ENCODE data around the gene ZBTB43. TPM values are rescaled to one million over a fixed set of nuclear protein-coding genes. Genes with fewer than 3 reads are reported as not detected.
A peak's percentile ranks its signal among the peaks of the same experiment; 100 is the strongest.

The ZBTB43 gene
- total RNA-seq, 2 experiments from 2014 or later, result 14.3 to 21.1 TPM

DNA sequence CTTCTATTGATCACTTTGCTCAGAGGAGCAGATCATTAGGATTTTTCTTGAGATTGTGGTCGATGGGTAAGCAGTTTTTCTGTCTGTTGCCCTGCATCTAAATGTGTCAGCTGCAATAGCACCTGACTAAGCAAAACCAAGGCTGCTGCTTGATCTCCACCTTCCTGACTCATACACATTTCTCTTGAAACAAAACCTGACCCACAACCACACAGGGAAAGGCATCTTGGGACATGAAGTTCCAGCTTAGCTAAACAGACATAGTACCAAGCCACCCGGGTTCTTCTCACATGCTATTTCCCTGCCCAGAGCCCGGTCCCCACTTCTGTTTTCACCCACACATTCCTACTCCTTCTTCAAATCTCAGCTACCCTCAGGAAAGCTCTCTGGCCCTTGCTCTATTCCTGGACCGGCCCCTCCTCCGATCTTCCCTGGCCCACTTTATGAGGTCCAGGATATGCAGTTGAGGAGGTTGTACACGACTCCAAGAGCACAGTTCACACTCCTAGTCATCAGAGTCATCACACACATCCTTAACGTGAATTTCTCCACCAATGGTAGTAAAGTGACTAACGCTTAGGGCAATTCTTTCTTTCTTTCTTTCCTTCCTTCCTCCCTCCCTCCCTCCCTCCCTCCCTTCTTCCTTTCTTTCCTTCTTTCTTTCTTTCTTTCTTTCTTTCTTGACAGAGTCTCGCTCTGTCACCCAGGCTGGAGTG, 16.0 kb upstream of the ZBTB43 start:
- intact Hi-C loops (cut with micrococcal nuclease), result no loop called here
- Mint-ChIP-seq H3K27ac (no peak overlapping the region), H3K4me1 (ENCODE audit: low read depth) (no peaks in the 10 kb centered on the region), H3K36me3 (ENCODE audit: low read depth) (no peaks in the 10 kb centered on the region), H3K4me3 (no peak overlapping the region), H3K27me3 (peaks cover 24% of the 10 kb centered on the region), H3K9me3 (no peaks in the 10 kb centered on the region)
- TF ChIP-seq, protein P1, sequence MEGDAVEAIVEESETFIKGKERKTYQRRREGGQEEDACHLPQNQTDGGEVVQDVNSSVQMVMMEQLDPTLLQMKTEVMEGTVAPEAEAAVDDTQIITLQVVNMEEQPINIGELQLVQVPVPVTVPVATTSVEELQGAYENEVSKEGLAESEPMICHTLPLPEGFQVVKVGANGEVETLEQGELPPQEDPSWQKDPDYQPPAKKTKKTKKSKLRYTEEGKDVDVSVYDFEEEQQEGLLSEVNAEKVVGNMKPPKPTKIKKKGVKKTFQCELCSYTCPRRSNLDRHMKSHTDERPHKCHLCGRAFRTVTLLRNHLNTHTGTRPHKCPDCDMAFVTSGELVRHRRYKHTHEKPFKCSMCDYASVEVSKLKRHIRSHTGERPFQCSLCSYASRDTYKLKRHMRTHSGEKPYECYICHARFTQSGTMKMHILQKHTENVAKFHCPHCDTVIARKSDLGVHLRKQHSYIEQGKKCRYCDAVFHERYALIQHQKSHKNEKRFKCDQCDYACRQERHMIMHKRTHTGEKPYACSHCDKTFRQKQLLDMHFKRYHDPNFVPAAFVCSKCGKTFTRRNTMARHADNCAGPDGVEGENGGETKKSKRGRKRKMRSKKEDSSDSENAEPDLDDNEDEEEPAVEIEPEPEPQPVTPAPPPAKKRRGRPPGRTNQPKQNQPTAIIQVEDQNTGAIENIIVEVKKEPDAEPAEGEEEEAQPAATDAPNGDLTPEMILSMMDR (IDR thresholded peaks at IDR 0.05), result no peak
- ATAC-seq, result peak; percentile 60
- ChIA-PET POLR2A (interaction anchor here (1.2 kb wide), 1 partner anchor 82 kb away, joined by 3 read pairs; no protein-coding TSS in a partner anchor), CTCF (interaction anchor here (1.1 to 5.8 kb wide), 3 partner anchors 11 to 98 kb away, joined by 3 to 37 read pairs (median 7); no protein-coding TSS in a partner anchor)
- DNase-seq, result peak; percentile 16

DNA sequence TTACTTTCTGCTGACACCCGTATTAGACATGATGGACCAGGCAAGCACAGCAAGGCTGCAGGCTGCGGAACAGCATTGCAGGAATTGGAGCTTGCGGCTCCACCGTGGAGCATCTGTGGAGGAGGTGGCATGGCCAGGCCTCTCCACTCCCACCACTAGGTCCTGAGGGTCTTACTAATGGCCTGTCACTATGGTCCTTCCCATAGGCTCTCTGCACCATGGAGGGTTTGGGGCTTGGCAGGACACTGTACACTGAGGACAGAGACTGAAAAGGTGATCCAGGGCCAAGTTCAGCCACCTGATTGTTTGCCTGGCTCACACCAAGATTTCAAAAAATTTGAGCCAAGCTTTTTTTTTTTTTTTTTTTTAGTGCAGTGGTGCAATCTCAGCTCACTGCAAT, 14.3 kb upstream of the ZBTB43 start:
- ATAC-seq, result no peak
- CTCF ChIA-PET, result interaction anchor here (1.4 to 5.8 kb wide), 2 partner anchors 9 to 85 kb away, joined by 5 to 37 read pairs; no protein-coding TSS in a partner anchor
- POLR2A ChIA-PET, result no interaction called here
- no peak for DNase-seq
- Mint-ChIP-seq H3K9me3 (no peaks in the 10 kb centered on the region), H3K4me1 (ENCODE audit: low read depth) (no peaks in the 10 kb centered on the region), H3K36me3 (ENCODE audit: low read depth) (no peaks in the 10 kb centered on the region), H3K27ac (no peak overlapping the region), H3K4me3 (no peak overlapping the region), H3K27me3 (peaks cover 18% of the 10 kb centered on the region)
- TF ChIP-seq, protein P1 (IDR thresholded peaks at IDR 0.05), result no peak
- intact Hi-C loops (cut with micrococcal nuclease), result no loop called here

DNA sequence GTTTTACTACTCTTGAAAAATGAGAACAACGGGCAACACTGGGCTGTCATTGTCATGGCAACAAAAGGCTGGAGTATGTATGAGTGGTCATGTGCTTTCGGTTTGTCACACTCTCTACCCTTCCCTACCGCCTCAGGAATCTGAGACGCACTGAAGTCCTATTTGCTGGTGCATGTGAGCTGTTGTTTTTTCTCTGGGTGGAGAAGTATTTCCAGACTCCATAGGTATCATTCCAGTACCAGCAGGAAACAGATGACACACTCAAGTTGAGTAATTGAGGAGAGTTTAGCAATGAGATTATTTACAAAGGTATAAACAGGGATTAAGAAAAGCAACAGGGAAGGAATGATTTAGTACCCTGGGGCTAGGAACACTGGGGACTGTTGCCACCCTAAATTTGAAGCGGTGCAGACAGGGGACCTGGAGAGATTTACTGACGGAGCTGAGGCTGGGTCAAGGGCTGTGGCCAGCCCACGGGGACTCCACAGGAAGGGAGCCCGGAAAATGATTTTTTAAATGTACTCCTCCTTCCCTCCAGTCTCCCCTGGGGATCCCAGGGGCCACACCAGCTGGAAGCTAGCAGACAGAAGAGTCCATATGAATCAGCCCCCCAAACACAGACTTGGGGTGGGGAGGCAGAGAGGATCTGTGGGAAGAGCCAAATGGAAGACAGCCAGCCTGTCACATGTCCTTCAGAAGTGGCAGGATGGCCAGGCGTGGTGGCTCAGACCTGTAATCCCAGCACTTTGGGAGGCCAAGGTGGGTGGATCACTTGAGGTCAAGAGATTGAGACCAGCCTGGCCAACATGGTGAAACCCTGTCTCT, 13.2 kb upstream of the ZBTB43 start:
- Mint-ChIP-seq H3K4me3 (no peak overlapping the region), H3K9me3 (no peaks in the 10 kb centered on the region), H3K4me1 (ENCODE audit: low read depth) (no peaks in the 10 kb centered on the region), H3K27me3 (peaks cover 15% of the 10 kb centered on the region), H3K36me3 (ENCODE audit: low read depth) (no peaks in the 10 kb centered on the region), H3K27ac (no peak overlapping the region)
- ChIA-PET CTCF (interaction anchor here (1.0 to 5.8 kb wide), 3 partner anchors 10 to 89 kb away, joined by 3 to 37 read pairs (median 4); no protein-coding TSS in a partner anchor), POLR2A (no interaction called here)
- TF ChIP-seq, protein P1 (IDR thresholded peaks at IDR 0.05), result no peak
- intact Hi-C loops (cut with micrococcal nuclease), result no loop called here
- ATAC-seq, result no peak
- no peak for DNase-seq

DNA sequence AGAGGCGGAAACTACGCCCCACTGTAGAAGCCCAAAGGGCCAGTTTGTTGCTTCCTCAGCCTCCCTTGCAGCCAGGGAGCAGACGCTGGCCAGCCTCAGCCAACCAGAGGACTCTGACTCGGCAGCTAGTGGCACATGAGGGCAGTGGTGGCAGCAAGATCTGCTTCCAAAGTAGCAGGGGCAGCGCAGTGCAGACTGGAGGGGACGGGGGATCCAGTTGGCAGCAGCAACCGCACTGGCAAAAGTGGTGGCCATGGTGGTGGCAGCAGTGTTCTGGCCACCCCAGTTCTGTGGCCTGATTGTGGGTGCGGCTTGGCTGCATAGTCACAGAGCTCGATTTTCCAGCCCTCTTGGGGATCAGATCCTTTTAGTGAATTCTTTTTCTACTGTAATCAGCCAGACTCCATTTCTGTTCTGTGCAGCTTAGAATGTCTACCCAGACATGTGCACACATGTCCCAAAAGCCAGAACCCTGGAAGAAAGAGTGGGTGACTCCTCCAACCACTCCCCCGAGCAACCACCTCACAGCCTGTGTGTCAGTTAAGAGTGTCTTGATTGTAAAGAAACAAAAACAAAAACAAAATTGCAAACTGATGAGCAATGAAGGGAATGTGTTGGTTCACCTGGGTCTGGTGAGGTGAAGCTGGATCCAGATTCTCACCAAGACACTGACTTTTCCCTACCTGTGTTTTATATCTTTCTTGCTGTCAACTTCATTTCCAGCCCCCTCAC, 11.0 kb upstream of the ZBTB43 start:
- Mint-ChIP-seq H3K4me1 (ENCODE audit: low read depth) (no peaks in the 10 kb centered on the region), H3K36me3 (ENCODE audit: low read depth) (no peaks in the 10 kb centered on the region), H3K4me3 (no peak overlapping the region), H3K9me3 (no peaks in the 10 kb centered on the region), H3K27ac (no peak overlapping the region), H3K27me3 (peaks cover 8% of the 10 kb centered on the region)
- ChIA-PET CTCF (interaction anchor here (1.7 to 1.8 kb wide), 2 partner anchors 12 to 87 kb away, joined by 4 read pairs; no protein-coding TSS in a partner anchor), POLR2A (no interaction called here)
- DNase-seq (no peak), ATAC-seq (no peak)
- TF ChIP-seq, protein P1 (IDR thresholded peaks at IDR 0.05), result no peak
- intact Hi-C loops (cut with micrococcal nuclease), result no loop called here

Data from activated CD8-positive, alpha-beta T cell treated with anti-CD3 and anti-CD28 coated beads for 36 hours (primary cell).